Hippocampal formation (tissue), 2 donors: ENCODE data around the gene PARPBP.
"Not testable (repeated sequence)": the region's sequence is repeated elsewhere in the genome, so short reads cannot be mapped to it uniquely, and the experiment has no call there.

Source experiments
- DNase-seq, 2 donors: peaks; one replicate each; lab custom pipeline; 2025; lab: John Stamatoyannopoulos, UW

The PARPBP gene

GRCh38 chr12:102119674-102120563 lies at the start of gene PARPBP, which contains the start of gene NUP37:
PARPBP (plus strand) TSS chr12:102120183; CDS start chr12:102123889, 3,706 bp downstream.
NUP37 (minus strand) TSS chr12:102120114; CDS start chr12:102118518, 1,596 bp downstream.
- DNase-seq: peak; percentile 21 to 88

GRCh38 chr12:102072092-102072491 lies 47.9 kb upstream of the PARPBP start:
- not testable (repeated sequence) for DNase-seq

- no peak for DNase-seq
Observed at GRCh38 chr12:102080842-102081241, 39.1 kb upstream of the PARPBP start.

GRCh38 chr12:102089228-102089835 lies 30.7 kb upstream of the PARPBP start:
- not testable (repeated sequence) for DNase-seq

GRCh38 chr12:102093319-102093718 lies 26.7 kb upstream of the PARPBP start:
- DNase-seq: no peak

GRCh38 chr12:102095677-102096263 lies 24.2 kb upstream of the PARPBP start:
- DNase-seq: peak in 1 of 2 donors; percentile 23

- no peak for DNase-seq
Observed at GRCh38 chr12:102096855-102097254, 23.1 kb upstream of the PARPBP start.

GRCh38 chr12:102106905-102107304 lies 13.1 kb upstream of the PARPBP start:
- no peak for DNase-seq

- no peak for DNase-seq
Observed at GRCh38 chr12:102107970-102108369, 12.0 kb upstream of the PARPBP start.

GRCh38 chr12:102110782-102111181 lies 9.2 kb upstream of the PARPBP start:
- no peak for DNase-seq

GRCh38 chr12:102114212-102114611 lies 5.8 kb upstream of the PARPBP start:
- no peak for DNase-seq

GRCh38 chr12:102116392-102116791 lies 3.6 kb upstream of the PARPBP start:
- no peak for DNase-seq

GRCh38 chr12:102118874-102119273 lies 1.1 kb upstream of the PARPBP start:
- no peak for DNase-seq

GRCh38 chr12:102120564-102120873 lies 536 bp downstream of the PARPBP start:
- no peak for DNase-seq

- DNase-seq: no peak
Observed at GRCh38 chr12:102120886-102121285, 903 bp downstream of the PARPBP start.

GRCh38 chr12:102121328-102121727 lies 1.3 kb downstream of the PARPBP start:
- DNase-seq: not testable (repeated sequence)

- DNase-seq: not testable (repeated sequence)
Observed at GRCh38 chr12:102130720-102131119, 10.7 kb downstream of the PARPBP start.

GRCh38 chr12:102131442-102131841 lies 11.5 kb downstream of the PARPBP start:
- DNase-seq: not testable (repeated sequence)

GRCh38 chr12:102137619-102138018 lies 17.6 kb downstream of the PARPBP start:
- not testable (repeated sequence) for DNase-seq

GRCh38 chr12:102142866-102143373 lies 22.9 kb downstream of the PARPBP start:
- not testable (repeated sequence) for DNase-seq

- DNase-seq: no peak
Observed at GRCh38 chr12:102144221-102144620, 24.2 kb downstream of the PARPBP start.

- DNase-seq: not testable (repeated sequence)
Observed at GRCh38 chr12:102147062-102147587, 27.1 kb downstream of the PARPBP start.
